H1 (cell line): Measurements from ENCODE around the gene SGCD. TPM values are rescaled to one million over a fixed set of nuclear protein-coding genes. Genes with fewer than 3 reads are reported as not detected.

Experiments
- BACH1 ChIP-seq: IDR thresholded peaks from 2 replicates; pipeline ENCODE4 v1.6.1; 2012; ENCODE audit warnings: low read length, improper control_type of control experiment
- CEBPB ChIP-seq: IDR thresholded peaks from 2 replicates; pipeline ENCODE4 v1.6.1; 2012; ENCODE audit warnings: low read depth, low read length
- JUN ChIP-seq: IDR thresholded peaks from 2 replicates; pipeline ENCODE4 v1.6.1; 2011; ENCODE audit warnings: low read depth, mild to moderate bottlenecking, improper control_type of control experiment, low read length
- KDM1A ChIP-seq: fragments of 200-600, 300-600 bp; sonication (generic); IDR thresholded peaks from 2 replicates; pipeline ENCODE4 v1.7.1; 2016; ENCODE audit warnings: mild to moderate bottlenecking, low read length, borderline replicate concordance
- RXRA ChIP-seq: IDR thresholded peaks from 2 replicates; pipeline ENCODE4 v1.6.1; 2011; ENCODE audit warnings: low read depth, mild to moderate bottlenecking, low read length, moderate library complexity; ENCODE audit not compliant: insufficient read depth
- SP4 ChIP-seq: IDR thresholded peaks from 2 replicates; pipeline ENCODE4 v1.6.1; 2012; ENCODE audit warnings: low read length, inconsistent platforms
- polyA plus RNA-seq, 7 experiments: library from polyadenylated mRNA; depleted of rRNA in 3 of 7; stranded (reverse) in 5 of 7; unstranded in 2 of 7; fragments of >200 nt in 5 of 7; fragments of 200-250 nt in 2 of 7; gene quantifications; 1 replicate in 5 of 7; 2 replicates in 1 of 7; 4 replicates in 1 of 7; pipeline versions ENCODE4 v1.2.1 to v1.2.3, GENCODE V29; 2011 to 2013; ENCODE audit warnings: missing spikeins in 2 of 7, mixed read lengths in 2 of 7
- total RNA-seq: library from RNA; stranded (reverse); fragmentation: NEBNext Ultra II Directional; extraction: Animal tissue kit (Norgen Biotek cat#: 25700); gene quantifications from 2 replicates; pipeline ENCODE4 v1.2.1, GENCODE V29; 2021

Gene SGCD
- total and polyA plus RNA-seq, 2 of the 8 experiments (the other 6 are each of a cell fraction or from before 2014, with no cell fraction given), result 0.04 to 0.08 TPM

- no peak for TF ChIP-seq RXRA
- TF ChIP-seq KDM1A, result no peak
- no peak for TF ChIP-seq CEBPB
- TF ChIP-seq SP4, result no peak
- TF ChIP-seq JUN, result no peak
- TF ChIP-seq BACH1, result no peak
Observed at GRCh38 chr5:156762771-156763170, 435.8 kb downstream of the SGCD start (continued).
